Nephron (organoid): ENCODE results near the gene GFM1.

Source experiments
- H3K27ac Mint-ChIP-seq, 3 experiments: 2 replicates each; pipeline ENCODE4 v1.8.0; 2020; ENCODE audit warnings: mixed read lengths in 3 of 3, mild to moderate bottlenecking in 2 of 3, moderate library complexity in 1 of 3
- H3K27me3 Mint-ChIP-seq: 2 replicates; pipeline ENCODE4 v1.8.0; 2021; ENCODE audit warnings: low read depth, mild to moderate bottlenecking, moderate library complexity, mixed read lengths
- H3K36me3 Mint-ChIP-seq: 2 replicates; pipeline ENCODE4 v1.8.0; 2020; ENCODE audit warnings: low read depth, mixed read lengths
- H3K4me1 Mint-ChIP-seq: 2 replicates; pipeline ENCODE4 v1.8.0; 2020; ENCODE audit warnings: mixed read lengths
- H3K4me3 Mint-ChIP-seq, 3 experiments: 2 replicates each; pipeline ENCODE4 v1.8.0; 2020; ENCODE audit warnings: mild to moderate bottlenecking in 3 of 3, mixed read lengths in 3 of 3, moderate library complexity in 2 of 3
- H3K9me3 Mint-ChIP-seq: 2 replicates; pipeline ENCODE4 v1.8.0; 2020; ENCODE audit warnings: mixed read lengths
- TF ChIP-seq, protein P1 (sequence below), 3 experiments: fragments of 200-600 bp; sonication (generic); IDR thresholded peaks; one replicate each; pipeline ENCODE4 v1.5.0; 2021; ENCODE audit warnings: antibody characterized with exemption in 3 of 3; ENCODE audit not compliant: unreplicated experiment in 3 of 3

The GFM1 gene

DNA sequence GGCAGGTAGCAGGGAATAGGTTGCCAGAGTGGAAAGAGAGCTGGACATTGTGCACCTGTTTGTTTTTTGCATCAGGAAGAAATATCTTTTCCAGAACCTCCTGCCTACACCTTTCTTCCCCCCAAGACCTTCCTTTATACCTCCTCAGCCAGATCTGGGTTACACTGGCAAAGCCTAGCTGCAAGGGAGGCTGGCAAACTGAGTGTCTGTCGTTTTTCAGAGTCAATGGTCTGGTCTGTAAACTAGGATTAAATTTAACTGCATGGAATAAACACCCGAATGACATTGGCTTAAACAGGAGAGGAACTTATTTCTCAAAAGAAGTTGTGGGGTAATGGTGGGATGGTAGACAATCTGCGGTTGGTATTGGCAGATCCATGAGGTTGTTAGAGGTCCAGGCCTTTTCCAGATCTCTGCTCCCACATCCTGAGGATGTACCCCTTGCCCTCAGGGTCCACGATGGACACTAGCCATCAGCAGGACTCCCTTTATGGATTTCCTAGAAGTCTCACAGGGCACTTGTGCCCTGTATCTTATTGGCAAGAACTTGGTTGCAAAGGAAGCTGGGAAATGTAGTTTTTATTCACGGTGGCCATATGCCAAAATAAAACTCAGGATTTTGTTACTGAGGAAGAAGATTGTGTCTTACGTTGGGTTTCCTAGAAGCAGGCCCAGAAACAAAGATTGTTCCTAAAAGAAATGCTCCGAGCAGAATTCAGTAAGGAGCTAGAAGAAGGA lies 91.1 kb downstream of the GFM1 start:
- H3K4me1 Mint-ChIP-seq = peaks cover 6% of the 10 kb centered on the region
- peaks cover 18% of the 10 kb centered on the region for H3K36me3 Mint-ChIP-seq
- no peaks in the 10 kb centered on the region for H3K27me3 Mint-ChIP-seq
- no peak overlapping the region for H3K27ac Mint-ChIP-seq
- TF ChIP-seq, protein P1, sequence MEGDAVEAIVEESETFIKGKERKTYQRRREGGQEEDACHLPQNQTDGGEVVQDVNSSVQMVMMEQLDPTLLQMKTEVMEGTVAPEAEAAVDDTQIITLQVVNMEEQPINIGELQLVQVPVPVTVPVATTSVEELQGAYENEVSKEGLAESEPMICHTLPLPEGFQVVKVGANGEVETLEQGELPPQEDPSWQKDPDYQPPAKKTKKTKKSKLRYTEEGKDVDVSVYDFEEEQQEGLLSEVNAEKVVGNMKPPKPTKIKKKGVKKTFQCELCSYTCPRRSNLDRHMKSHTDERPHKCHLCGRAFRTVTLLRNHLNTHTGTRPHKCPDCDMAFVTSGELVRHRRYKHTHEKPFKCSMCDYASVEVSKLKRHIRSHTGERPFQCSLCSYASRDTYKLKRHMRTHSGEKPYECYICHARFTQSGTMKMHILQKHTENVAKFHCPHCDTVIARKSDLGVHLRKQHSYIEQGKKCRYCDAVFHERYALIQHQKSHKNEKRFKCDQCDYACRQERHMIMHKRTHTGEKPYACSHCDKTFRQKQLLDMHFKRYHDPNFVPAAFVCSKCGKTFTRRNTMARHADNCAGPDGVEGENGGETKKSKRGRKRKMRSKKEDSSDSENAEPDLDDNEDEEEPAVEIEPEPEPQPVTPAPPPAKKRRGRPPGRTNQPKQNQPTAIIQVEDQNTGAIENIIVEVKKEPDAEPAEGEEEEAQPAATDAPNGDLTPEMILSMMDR (IDR thresholded peaks at IDR 0.05; ENCODE audit: unreplicated experiment in 3 of 3) = no peak
- H3K9me3 Mint-ChIP-seq = peaks cover 2% of the 10 kb centered on the region
- peak overlapping the region in 1 of 3 experiments; percentile 63 for H3K4me3 Mint-ChIP-seq

DNA sequence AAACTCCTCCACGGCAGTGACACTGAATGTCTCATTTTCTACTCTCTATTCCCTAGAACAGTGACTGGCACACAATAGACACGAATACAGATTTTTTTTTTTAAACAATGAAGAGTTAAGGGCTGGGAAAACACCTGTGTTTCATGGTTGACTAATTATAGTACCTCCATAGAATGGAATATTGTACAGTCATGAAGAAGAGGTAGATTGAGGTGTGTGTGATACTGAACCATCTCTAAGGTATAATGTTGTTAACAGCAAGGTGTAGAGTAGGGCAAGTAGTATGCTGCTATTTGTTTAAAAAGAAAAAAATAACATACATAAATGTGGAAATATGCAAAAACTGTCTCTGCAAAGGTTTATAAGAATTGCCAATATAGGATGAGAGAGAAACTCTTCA lies 93.1 kb downstream of the GFM1 start:
- TF ChIP-seq, protein P1 (IDR thresholded peaks at IDR 0.05; ENCODE audit: unreplicated experiment in 3 of 3) = no peak
- H3K9me3 Mint-ChIP-seq = peaks cover 2% of the 10 kb centered on the region
- H3K27me3 Mint-ChIP-seq = no peaks in the 10 kb centered on the region
- H3K4me1 Mint-ChIP-seq = no peaks in the 10 kb centered on the region
- H3K27ac Mint-ChIP-seq = no peak overlapping the region
- H3K4me3 Mint-ChIP-seq = no peak overlapping the region
- H3K36me3 Mint-ChIP-seq = peaks cover 19% of the 10 kb centered on the region

DNA sequence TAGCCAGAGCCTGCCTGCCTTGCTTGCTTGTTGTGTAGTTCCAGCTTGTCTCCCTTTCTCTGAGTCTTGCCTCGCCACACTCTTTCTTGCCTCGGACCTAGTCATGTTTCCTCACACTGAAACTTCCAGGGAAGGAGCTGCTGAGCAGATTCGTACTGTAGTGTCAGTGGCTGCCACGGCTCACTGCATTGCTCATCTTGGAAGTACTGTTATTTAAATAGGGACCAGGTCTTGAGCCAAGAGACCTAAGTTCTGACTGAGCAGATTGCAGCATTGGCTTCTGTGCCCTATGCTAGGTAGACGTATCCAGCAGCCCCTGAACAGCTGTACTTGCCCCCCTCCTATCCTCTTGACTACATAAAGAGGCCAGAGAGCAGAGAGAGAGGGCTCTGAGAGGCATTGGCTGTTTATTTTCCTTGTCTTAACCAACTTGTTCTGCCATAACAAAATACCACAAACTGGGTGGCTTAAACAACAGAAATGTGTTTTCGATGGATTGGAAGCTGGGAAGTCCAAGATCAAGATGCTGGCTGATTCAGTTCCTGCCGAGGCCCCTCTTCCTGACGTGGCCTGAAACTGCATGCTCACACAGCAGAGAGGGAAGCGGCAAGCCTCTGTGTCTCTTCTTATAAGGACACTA lies 93.8 kb downstream of the GFM1 start:
- Mint-ChIP-seq H3K36me3 (peaks cover 22% of the 10 kb centered on the region), H3K4me1 (no peaks in the 10 kb centered on the region), H3K4me3 (no peak overlapping the region), H3K27ac (peak overlapping the region in 1 of 3 experiments; percentile 14), H3K9me3 (peaks cover 2% of the 10 kb centered on the region), H3K27me3 (no peaks in the 10 kb centered on the region)
- TF ChIP-seq, protein P1 (IDR thresholded peaks at IDR 0.05; ENCODE audit: unreplicated experiment in 3 of 3) = no peak

DNA sequence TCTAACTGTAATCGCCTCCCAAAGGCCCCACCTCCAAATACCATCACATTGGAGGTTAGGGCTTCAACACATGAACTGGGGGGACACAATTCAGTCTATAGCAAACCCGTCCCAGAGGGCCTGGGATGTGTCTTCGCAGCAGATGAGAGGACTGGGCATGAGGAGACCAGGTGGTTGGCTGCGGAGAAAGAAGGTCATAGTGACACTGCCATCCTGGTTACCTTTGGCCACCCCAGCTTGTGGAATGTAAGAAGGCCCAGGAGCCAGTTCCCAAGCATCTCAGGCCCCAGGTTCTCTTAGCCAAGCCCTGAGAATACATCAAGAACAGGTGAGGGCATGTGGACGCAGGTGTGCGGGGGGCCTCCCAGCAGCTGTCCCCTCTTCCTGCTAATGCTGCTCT lies 94.3 kb downstream of the GFM1 start:
- no peak overlapping the region for H3K4me3 Mint-ChIP-seq
- H3K27me3 Mint-ChIP-seq = no peaks in the 10 kb centered on the region
- H3K4me1 Mint-ChIP-seq = no peaks in the 10 kb centered on the region
- peaks cover 22% of the 10 kb centered on the region for H3K36me3 Mint-ChIP-seq
- H3K27ac Mint-ChIP-seq = no peak overlapping the region
- TF ChIP-seq, protein P1 (IDR thresholded peaks at IDR 0.05; ENCODE audit: unreplicated experiment in 3 of 3) = no peak
- H3K9me3 Mint-ChIP-seq = peaks cover 2% of the 10 kb centered on the region

DNA sequence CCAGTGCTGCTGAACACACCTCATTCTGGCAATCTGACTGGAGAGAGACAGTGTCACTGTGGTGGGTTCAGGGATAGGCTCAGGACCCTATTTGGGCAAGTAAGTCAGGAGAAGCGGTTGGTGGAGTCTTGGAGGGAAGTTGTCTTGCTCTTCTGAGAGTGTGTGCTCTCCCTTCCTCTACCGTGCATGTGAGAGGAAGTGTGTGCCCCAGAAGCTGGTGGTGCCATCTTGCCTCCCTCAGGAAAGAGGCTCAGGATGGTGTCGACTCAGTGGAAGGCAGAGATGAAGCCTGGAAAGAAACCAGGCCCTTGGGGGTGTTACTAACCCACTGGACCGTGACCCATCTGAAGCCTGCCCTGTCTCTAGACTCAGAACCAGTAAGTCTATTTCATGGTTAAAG lies 94.8 kb downstream of the GFM1 start:
- H3K4me1 Mint-ChIP-seq = no peaks in the 10 kb centered on the region
- H3K4me3 Mint-ChIP-seq = no peak overlapping the region
- peaks cover 22% of the 10 kb centered on the region for H3K36me3 Mint-ChIP-seq
- no peak overlapping the region for H3K27ac Mint-ChIP-seq
- no peaks in the 10 kb centered on the region for H3K27me3 Mint-ChIP-seq
- TF ChIP-seq, protein P1 (IDR thresholded peaks at IDR 0.05; ENCODE audit: unreplicated experiment in 3 of 3) = no peak
- peaks cover 2% of the 10 kb centered on the region for H3K9me3 Mint-ChIP-seq

DNA sequence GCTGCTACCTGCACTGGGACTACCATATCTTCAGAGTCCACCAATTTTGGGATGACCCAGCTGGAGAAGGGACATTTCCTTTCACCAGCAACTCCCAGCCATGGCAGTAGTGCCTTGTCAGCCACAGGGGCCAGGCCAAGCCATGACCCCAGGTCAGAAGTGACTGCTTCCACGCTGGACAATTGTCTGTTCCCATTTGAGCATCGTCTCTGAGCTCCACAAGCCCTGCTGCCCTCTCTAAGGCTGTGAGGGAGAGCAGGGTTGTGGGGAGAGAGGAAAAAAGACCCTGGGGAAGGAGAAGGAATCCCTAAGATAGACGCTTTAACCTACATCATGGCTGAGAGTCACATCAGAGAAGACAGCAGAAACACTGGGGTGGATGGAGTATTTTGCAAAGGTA lies 95.3 kb downstream of the GFM1 start:
- Mint-ChIP-seq H3K27me3 (no peaks in the 10 kb centered on the region), H3K36me3 (peaks cover 26% of the 10 kb centered on the region), H3K9me3 (peaks cover 2% of the 10 kb centered on the region), H3K4me1 (no peaks in the 10 kb centered on the region), H3K4me3 (no peak overlapping the region), H3K27ac (no peak overlapping the region)
- TF ChIP-seq, protein P1 (IDR thresholded peaks at IDR 0.05; ENCODE audit: unreplicated experiment in 3 of 3) = no peak
